Stimulated activated CD4-positive, alpha-beta T cell treated with anti-CD3 and anti-CD28 coated beads, Interleukin-12 subunit alpha, Interleukin-12 subunit beta, amount 100 ng/mL, for 4 hours (primary cell): ENCODE data around the gene PLEKHA5.
"Not testable (repeated sequence)": the region's sequence is repeated elsewhere in the genome, so short reads cannot be mapped to it uniquely, and the experiment has no call there.

Source experiments
- DNase-seq: peaks from one replicate; pipeline ENCODE4 v3.0.0-alpha.2; 2020

The PLEKHA5 gene

DNA sequence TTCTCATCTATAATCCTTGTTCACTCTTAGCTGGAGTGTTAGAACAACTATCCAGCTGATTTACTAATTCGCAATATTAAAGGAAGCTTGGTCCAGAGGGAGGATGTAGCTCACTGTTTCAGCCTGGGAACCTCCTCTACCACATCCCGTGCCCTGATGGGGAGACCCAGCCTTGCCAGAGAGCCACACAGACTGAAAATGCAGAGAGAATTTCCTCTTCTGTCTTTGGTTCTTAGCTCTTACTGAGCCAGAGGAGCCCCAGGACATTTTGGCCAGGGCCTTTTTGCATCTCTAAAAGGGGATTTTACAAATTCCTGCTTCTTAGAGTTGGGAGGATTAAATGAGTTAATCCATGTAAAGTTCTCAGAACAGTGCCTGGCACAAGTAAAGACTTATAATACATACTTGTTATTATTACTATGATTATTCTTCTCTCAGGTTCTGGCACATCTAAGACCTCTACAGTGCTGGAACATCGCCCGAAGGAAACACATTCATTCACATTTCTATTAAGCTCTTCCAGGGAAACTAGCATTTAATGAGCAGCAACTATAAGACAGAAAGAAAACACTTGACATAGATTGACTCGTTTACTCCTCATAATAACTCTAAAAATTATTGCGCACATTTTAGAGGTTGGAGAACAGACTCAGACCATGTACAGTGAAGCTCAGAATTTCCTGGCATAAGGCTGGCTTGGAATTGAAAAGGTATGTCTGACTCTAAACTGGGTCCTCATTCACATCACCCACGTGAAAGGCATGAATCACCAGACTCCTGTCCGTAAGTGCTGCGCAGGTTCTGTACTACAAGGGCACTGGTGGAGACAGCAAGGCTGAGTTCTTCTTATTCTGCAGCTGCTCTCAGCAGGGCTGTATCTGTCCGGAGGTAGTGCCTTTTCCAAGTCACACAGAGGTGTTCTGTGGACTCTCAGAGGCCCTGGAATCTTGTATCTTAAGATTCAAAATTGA is 282.0 kb downstream of the PLEKHA5 start:
- DNase-seq: no peak

DNA sequence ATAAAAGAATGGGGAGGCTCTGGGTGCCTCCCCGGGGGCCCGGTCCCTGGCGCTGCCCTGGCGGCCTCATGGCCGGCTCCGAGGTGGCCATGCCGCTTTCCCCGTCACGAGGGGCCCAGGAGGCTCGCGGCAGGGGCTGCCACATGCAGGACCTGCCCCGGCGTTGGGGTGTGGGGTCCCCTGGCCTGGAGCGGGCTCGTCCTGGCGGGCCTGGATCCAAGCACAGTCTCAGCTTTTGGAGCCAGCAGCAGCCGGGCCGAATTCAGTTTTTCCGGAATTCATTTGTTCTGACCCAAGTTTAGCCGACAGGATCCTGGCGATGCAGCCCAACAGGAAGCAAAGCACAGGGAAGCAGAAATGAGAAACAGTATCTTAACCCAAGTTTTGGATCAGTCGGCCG is 283.3 kb downstream of the PLEKHA5 start:
- no peak for DNase-seq

DNA sequence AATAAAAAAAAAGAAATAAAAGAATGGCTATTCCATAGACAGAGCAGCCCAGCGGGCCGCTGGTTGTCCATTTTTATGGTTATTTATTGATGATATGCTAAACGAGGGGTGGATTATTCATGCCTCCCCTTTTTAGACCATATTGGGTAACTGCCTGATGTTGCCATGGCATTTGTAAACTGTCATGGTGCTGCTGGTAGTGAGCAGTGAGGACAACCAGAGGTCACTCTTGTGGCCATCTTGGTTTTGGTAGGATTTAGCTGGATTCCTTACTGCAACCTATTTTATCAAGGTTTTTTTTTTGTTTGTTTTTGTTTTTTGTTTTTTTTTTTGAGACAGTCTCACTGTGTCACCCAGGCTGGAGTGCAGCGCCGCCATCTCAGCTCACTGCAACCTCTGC is 284.0 kb downstream of the PLEKHA5 start:
- not testable (repeated sequence) for DNase-seq

DNA sequence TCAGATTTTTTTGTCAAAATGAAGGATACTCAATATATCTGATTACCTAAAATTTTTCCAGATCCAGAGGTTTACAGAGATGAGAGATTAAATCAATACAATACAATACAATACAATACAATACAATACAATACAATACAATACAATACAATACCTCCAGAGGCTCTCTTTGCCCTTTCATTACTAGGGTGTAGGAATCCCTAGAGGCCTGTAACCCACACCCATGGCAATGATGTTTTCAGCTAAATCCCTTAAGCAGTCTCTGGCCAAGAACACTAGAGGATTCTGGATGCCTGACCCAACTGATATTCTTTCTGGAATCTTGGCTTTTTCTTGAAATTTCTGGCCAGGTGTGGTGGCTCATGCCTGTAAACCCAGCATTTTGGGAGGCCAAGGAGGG is 286.0 kb downstream of the PLEKHA5 start:
- DNase-seq: no peak

DNA sequence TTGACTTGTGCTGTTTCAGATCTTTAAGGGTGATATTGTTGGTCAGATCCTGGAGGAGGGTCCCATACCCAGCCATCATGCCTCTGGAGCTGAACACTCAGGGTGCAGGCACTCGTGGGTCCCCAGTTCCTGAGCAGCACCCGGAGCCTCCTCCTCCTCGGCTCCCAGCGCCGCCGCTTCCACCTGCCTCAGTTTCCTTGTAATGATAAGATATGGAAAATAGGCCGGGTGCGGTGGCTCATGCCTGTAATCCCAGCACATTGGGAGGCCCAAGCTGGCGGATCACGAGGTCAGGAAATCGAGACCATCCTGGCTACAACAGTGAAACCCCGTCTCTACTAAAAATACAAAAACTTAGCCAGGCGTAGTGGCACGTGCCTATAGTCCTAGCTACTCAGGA is 289.6 kb downstream of the PLEKHA5 start:
- no peak for DNase-seq

DNA sequence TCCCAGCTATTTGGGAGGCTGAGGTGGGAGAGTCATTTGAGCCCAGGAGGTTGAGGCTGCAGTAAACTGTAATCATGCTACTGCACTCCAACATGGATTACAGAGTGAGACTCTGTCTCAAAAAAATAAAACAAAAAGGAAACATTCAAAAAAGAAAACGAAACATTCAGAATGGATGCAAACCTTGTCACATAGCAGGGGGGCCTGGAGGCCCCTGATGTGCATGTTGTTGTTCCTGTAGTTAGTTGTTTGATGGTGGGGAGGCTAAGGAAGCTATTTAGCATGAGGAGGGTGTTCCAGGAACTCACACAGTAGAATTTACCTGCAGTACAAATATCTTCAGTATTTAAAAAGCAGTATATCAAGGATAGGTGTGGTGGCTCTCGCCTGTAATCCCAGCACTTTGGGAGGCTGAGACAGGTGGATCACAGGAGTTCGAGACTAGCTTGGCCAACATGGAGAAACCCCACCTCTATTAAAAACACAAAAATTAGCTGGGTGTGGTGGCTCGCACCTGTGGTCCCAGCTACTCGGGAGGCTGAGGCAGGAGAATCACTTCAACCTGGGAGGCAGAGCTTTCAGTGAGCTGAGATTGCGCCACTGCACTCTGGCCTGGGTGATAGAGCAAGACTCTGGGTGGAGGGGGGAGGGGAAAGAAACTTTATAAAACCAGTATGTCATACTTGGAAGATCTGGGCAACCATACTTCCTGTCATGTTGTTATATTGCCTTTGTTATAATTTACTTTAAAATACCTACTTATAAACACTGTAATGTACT is 292.2 kb downstream of the PLEKHA5 start:
- DNase-seq: no peak

DNA sequence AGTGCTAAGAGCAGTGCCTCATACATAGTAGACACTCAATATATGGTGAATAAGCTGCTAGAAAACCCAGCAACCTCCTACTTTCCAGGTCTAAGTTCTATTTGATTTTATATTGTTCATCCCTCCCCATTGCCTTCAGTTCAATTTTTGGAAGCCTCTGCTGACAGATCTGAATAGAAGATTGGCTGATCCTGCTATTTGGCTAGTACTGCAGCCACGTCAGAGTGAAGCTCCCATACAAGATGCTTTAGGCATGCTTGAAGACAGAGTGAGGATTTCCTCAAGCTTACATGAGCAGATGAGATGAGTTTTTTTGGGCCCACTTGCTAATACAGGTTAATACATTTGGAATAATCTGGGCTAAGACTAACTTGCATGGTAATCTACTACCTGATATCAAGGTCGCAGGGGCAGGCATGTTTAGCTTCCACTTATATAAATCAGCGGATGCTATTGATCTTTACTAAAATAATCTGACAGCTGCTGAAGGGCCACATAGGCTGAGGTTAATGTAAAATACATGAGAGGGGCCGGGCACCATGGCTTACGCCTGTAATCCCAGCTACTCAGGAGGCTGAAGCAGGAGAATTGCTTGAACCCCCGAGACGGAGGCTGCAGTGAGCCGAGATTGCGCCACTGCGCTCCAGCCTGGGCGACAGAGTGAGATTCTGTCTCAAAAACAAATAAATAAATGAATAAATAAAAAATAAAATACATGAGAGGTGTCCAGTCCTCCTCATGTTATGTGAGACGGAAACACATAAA is 293.8 kb downstream of the PLEKHA5 start:
- DNase-seq: no peak
